ENCODE results near the gene RBM33.

Gene RBM33

DNA sequence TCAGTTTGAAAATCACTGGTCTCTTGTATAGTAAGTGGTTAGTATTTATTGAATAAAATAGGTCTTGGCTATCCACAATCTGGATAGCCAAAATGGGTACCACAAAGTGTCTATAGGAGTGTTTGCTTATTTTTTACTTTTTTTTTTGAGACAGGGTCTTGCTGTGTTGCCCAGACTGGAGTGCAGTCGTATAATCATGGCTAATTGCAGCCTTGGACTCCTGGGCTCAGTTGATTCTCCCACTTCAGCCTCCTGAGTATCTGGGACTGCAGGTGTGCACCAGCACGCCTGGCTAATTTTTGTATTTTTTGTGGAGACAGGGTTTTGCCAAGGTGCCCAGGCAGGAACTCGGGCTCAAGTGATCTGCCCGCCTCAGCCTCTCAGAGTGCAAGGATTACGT lies 2.8 kb downstream of the RBM33 start:
- POLR2A ChIA-PET: no interaction called here
- no peak for DNase-seq (ENCODE audit: extremely low spot score)
- CTCF ChIA-PET: no interaction called here
- no peak for TF ChIP-seq ARNT (IDR thresholded peaks at IDR 0.05)
- no peak for TF ChIP-seq BHLHE40 (IDR thresholded peaks at IDR 0.05; ENCODE audit: borderline replicate concordance)
- no peak for TF ChIP-seq FOXK2 (IDR thresholded peaks at IDR 0.05)
- no peak for TF ChIP-seq FOXA1 (IDR thresholded peaks at IDR 0.05)
- no peak for TF ChIP-seq LEF1 (IDR thresholded peaks at IDR 0.05; ENCODE audit: borderline replicate concordance)
- no peak for TF ChIP-seq NFRKB (IDR thresholded peaks at IDR 0.05)

DNA sequence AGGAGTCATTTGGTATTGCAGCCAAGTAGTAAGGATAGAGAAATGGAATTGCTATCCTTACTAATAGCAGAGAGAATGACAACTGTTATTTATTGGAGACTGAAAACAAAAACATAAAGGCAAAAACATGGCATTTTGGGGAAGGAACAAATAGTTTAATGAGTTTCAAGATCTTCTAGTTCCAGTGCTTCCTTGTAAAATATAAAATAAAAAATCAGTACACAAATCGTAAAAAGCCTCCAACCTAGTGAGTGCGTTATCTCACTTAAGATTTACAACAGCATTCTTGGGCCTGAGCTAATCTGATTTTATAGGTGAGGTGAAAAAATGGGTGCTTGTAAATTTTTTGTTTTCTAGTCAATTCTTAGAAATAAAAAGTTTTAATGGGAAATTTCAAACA lies 3.3 kb downstream of the RBM33 start:
- CTCF ChIA-PET: no interaction called here

DNA sequence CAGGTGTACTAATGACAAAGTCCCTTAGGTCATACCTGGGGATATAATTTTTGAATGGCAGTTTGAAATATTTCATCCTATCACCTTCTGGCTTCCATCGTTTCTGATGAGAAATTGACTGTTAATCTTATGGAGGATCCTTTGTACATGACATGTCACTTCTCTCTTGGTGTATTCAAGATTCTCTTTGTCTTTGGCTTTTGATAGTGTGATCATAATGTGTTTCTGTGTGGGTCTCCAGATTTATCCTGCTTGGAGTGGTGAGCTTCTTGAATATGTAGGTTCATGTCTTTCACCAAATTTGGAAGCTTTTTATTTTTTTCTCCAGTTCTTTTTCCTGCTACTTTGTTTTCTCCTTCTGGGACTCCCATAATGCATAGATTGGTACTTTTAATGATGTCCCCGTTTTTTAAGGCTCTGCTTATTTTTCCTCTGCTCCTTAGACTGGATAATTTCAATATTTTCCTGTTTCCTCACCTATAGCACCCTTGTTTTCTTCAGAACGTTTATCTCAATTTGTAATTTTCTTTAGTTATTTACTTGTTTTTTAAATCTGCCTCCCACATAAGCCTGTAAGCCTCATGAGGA lies 4.4 kb downstream of the RBM33 start:
- POLR2A ChIA-PET: no interaction called here
- no peak for DNase-seq (ENCODE audit: extremely low spot score)

More for the DNA sequence above, 3.3 kb downstream of the RBM33 start:
- TF ChIP-seq SUZ12 (IDR thresholded peaks at IDR 0.05): no peak
- TF ChIP-seq ZNF384 (IDR thresholded peaks at IDR 0.05): no peak
- TF ChIP-seq SP1 (IDR thresholded peaks at IDR 0.05): no peak
- no peak for TF ChIP-seq HDGF (IDR thresholded peaks at IDR 0.05; ENCODE audit: borderline replicate concordance)
- TF ChIP-seq LEF1 (IDR thresholded peaks at IDR 0.05; ENCODE audit: borderline replicate concordance): no peak
- no peak for TF ChIP-seq FOXA1 (IDR thresholded peaks at IDR 0.05)
- no peak for TF ChIP-seq BHLHE40 (IDR thresholded peaks at IDR 0.05; ENCODE audit: borderline replicate concordance)
- no peak for TF ChIP-seq ARNT (IDR thresholded peaks at IDR 0.05)
- POLR2A ChIA-PET: no interaction called here
- no peak for DNase-seq (ENCODE audit: extremely low spot score)

GRCh38 chr7:155649588-155649987 lies 5.1 kb downstream of the RBM33 start:
- TF ChIP-seq ZNF384 (IDR thresholded peaks at IDR 0.05): no peak
- ChIA-PET CTCF (no interaction called here), POLR2A (no interaction called here)
- no peak for DNase-seq (ENCODE audit: extremely low spot score)

More for the DNA sequence above, 4.4 kb downstream of the RBM33 start:
- CTCF ChIA-PET: no interaction called here
- no peak for TF ChIP-seq TARDBP (IDR thresholded peaks at IDR 0.05)

DNA sequence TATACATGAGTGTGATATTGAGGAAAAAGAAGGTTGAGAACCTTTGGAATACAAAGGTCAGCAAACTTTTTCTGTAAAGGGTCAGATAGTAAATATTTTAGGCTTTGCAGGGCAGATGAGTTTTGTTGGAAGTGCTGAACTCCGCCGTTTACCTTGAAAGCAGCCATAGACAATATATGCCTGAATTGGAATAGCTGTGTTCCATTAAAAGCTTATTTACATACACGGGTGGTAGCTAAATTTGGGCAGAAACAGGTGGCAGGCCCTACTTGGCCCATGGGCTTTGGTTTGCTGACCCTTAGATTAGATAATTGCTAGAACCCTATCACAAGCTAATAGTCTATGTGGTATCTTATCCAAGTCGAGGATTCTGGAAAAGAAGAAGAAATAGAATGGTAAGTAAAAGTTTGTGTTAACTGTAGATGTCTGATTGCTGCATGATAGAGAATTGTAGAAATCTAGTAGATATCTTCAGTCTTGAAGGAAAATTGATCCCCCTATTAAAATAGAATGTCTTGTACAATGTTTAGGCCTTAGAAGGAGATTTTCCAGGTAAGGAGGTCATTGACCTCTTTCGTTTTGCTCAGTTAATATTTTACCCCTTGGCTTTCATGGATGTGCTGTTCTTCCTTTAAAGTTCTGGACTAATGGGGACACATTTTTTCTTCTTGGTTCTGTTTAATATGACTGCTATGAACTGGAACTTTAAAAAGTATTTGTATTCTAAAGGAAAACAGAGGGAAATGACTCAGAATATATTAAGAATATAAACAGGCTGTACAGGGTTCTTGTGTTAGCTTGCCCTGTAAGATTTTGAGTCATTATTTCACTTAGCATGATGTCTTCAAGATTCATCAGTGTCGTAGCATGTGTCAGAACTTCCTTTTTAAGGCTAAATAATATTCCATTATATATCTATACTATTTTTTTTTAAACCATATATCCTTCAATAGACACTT lies 8.0 kb downstream of the RBM33 start:
- ChIA-PET POLR2A (interaction anchor here (1.3 kb wide), 1 partner anchor 8 kb away, joined by 4 read pairs; the partner anchor contains the start of gene RBM33), CTCF (no interaction called here)
- TF ChIP-seq ZNF384 (IDR thresholded peaks at IDR 0.05) (no peak), LEF1 (IDR thresholded peaks at IDR 0.05; ENCODE audit: borderline replicate concordance) (no peak), FOXM1 (IDR thresholded peaks at IDR 0.05; ENCODE audit: borderline replicate concordance) (no peak), NFRKB (IDR thresholded peaks at IDR 0.05) (no peak), SP1 (IDR thresholded peaks at IDR 0.05) (no peak)
- no peak for DNase-seq (ENCODE audit: extremely low spot score)

DNA sequence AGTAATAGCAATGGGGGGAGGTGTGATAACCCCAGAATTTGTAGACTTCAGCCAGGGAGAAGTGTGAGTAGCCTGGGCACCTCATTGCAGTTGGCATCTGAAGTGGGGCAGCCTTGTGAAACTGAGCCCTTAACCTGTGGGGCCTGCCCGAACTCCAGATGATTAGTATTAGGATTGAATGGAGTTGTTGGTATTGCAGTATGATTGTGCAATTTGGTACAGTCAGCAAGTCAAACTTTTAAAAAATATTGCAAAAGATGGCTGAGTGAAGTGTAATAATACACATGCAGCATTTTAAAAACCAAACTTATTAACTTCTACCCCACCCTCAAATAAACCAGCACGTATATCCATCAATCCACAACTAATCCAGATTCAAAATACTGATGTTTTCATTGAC lies 9.3 kb downstream of the RBM33 start:
- POLR2A ChIA-PET: no interaction called here
- no peak for TF ChIP-seq FOXM1 (IDR thresholded peaks at IDR 0.05; ENCODE audit: borderline replicate concordance)
- TF ChIP-seq ELF4 (IDR thresholded peaks at IDR 0.05): no peak
- TF ChIP-seq, protein P1, sequence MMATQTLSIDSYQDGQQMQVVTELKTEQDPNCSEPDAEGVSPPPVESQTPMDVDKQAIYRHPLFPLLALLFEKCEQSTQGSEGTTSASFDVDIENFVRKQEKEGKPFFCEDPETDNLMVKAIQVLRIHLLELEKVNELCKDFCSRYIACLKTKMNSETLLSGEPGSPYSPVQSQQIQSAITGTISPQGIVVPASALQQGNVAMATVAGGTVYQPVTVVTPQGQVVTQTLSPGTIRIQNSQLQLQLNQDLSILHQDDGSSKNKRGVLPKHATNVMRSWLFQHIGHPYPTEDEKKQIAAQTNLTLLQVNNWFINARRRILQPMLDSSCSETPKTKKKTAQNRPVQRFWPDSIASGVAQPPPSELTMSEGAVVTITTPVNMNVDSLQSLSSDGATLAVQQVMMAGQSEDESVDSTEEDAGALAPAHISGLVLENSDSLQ (IDR thresholded peaks at IDR 0.05): no peak
- TF ChIP-seq TARDBP (IDR thresholded peaks at IDR 0.05): no peak
- TF ChIP-seq L3MBTL2 (conservative IDR thresholded peaks at IDR 0.05): no peak
- no peak for TF ChIP-seq ZNF384 (IDR thresholded peaks at IDR 0.05)
- no peak for TF ChIP-seq ARNT (IDR thresholded peaks at IDR 0.05)
- no peak for TF ChIP-seq SP1 (IDR thresholded peaks at IDR 0.05)
- no peak for TF ChIP-seq CTBP1 (IDR thresholded peaks at IDR 0.05; ENCODE audit: borderline replicate concordance)
- no peak for TF ChIP-seq SUZ12 (IDR thresholded peaks at IDR 0.05)
- TF ChIP-seq FOXK2 (IDR thresholded peaks at IDR 0.05): no peak
- DNase-seq (ENCODE audit: extremely low spot score): no peak
- CTCF ChIA-PET: no interaction called here

DNA sequence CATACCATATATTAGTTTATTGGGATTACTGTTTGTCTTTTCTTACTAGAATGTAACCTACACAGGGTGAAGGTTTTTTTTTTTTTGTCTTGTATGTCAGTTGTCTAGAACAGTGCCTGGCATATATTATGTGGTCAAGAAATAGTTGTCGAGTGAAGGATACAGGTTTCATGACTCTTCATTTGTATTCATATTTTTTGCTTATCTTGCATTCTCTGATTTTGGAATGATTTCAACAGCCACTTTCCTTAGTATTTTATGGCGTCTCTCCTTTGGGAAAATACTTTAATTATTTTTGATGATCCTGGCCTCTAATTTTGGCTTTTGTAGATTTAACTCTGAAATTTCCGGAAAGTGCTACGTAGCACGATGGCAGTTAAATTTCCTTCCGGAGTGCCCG lies 12.4 kb downstream of the RBM33 start:
- no peak for DNase-seq (ENCODE audit: extremely low spot score)
- no peak for TF ChIP-seq CTBP1 (IDR thresholded peaks at IDR 0.05; ENCODE audit: borderline replicate concordance)
- no peak for TF ChIP-seq LEF1 (IDR thresholded peaks at IDR 0.05; ENCODE audit: borderline replicate concordance)
- no peak for TF ChIP-seq FOXA1 (IDR thresholded peaks at IDR 0.05)
- no peak for TF ChIP-seq SP1 (IDR thresholded peaks at IDR 0.05)
- no peak for TF ChIP-seq FOXK2 (IDR thresholded peaks at IDR 0.05)
- POLR2A ChIA-PET: no interaction called here
- CTCF ChIA-PET: no interaction called here

DNA sequence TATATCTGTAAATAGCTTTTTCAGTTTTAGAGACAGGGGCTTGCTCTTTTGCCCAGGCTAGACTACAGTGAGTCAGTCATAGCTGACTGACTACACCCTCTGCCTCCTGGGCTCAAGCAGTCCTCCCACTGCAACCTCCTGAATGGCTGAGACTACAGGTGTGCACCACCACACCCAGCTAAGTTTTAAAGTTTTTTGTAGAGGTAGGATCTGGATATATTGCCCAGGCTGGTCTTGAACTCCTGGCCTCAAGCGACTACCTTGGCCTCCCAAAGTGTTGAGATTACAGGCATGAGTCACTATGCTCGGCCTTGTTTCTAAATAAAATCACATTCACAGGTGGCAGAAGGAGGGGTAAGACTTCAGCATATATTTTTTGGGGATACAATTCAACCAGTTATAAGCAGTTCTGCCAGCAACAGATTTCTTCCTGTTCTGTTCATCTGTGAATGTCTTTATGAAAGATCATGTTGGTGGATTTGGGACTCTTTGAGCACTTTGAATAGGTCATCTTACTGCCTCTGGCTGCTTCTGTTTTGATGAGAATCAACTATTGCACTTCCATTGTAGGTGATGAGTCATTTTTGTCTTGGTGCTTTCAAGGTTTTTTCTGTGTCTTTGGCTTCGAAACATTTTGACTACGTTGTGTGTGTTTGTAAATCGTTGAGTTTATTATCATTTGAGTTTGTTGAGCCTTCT lies 15.7 kb downstream of the RBM33 start:
- DNase-seq (ENCODE audit: extremely low spot score): no peak
- CTCF ChIA-PET: no interaction called here

More for the DNA sequence above, 15.7 kb downstream of the RBM33 start:
- POLR2A ChIA-PET: interaction anchor here (1.2 kb wide), 1 partner anchor 16 kb away, joined by 3 read pairs; the partner anchor contains the start of gene RBM33
- TF ChIP-seq TARDBP (IDR thresholded peaks at IDR 0.05) (no peak), FOXM1 (IDR thresholded peaks at IDR 0.05; ENCODE audit: borderline replicate concordance) (no peak), BHLHE40 (IDR thresholded peaks at IDR 0.05; ENCODE audit: borderline replicate concordance) (no peak), SP1 (IDR thresholded peaks at IDR 0.05) (no peak), ARNT (IDR thresholded peaks at IDR 0.05) (no peak), ZNF384 (IDR thresholded peaks at IDR 0.05) (no peak), L3MBTL2 (conservative IDR thresholded peaks at IDR 0.05) (no peak), HDGF (IDR thresholded peaks at IDR 0.05; ENCODE audit: borderline replicate concordance) (no peak), SUZ12 (IDR thresholded peaks at IDR 0.05) (no peak), ELF4 (IDR thresholded peaks at IDR 0.05) (no peak), FOXA1 (IDR thresholded peaks at IDR 0.05) (no peak), LEF1 (IDR thresholded peaks at IDR 0.05; ENCODE audit: borderline replicate concordance) (no peak)
- TF ChIP-seq, protein P1 (IDR thresholded peaks at IDR 0.05): no peak
